GM12891 (cell line): ENCODE measurements around the gene APOL6.
"Not testable (repeated sequence)": the region's sequence is repeated elsewhere in the genome, so short reads cannot be mapped to it uniquely, and the experiment has no call there.

Experiments used
- PAX5 ChIP-seq: IDR thresholded peaks from 2 replicates; pipeline ENCODE4 v1.6.1; 2011; ENCODE audit warnings: low read length, moderate library complexity, mild to moderate bottlenecking; ENCODE audit not compliant: insufficient read depth, severe bottlenecking
- POLR2A ChIP-seq: IDR thresholded peaks from 2 replicates; pipeline ENCODE4 v1.6.1; 2011; ENCODE audit warnings: low read depth, low read length, control low read depth
- POLR2AphosphoS5 ChIP-seq: IDR thresholded peaks from 2 replicates; pipeline ENCODE4 v1.6.1; 2011; ENCODE audit warnings: low read depth, low read length, control low read depth
- TAF1 ChIP-seq: IDR thresholded peaks from 2 replicates; pipeline ENCODE4 v1.6.1; 2011; ENCODE audit warnings: low read depth, low read length, control low read depth

GRCh38 chr22:35623885-35624284 is 24.4 kb upstream of the APOL6 start:
- not testable (repeated sequence) for TF ChIP-seq POLR2AphosphoS5, TAF1, POLR2A, PAX5
